ENCODE data around the gene F2. TPM values are rescaled to one million over a fixed set of nuclear protein-coding genes. Genes with fewer than 3 reads are reported as not detected.

F2 gene

DNA sequence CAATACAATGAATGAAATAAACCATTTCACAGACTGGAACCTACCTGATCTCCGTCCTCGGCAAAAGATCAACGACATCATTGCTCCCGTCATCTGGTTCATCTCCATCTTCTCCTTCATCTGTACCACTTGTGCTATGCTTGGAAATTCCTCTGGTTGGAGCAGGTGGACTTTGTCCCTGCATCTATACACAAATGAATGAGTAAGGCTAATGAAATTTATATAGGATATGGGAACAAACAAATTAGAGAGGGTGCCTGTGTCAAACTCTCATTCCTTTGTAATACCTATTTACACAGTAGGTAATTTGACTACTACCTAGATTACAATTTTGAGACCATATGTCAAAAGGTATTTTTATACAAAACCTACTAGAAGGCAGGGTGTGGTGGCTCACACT is 59.4 kb downstream of the F2 start:
- H2BK120ac ChIP-seq (ENCODE audit: low read depth, low read length): no peak overlapping the region
- H3K27me3 ChIP-seq (ENCODE audit: insufficient read depth, low read length, poor library complexity): no peaks in the 10 kb centered on the region
- H4K5ac ChIP-seq (ENCODE audit: low read length): no peak overlapping the region
- peaks cover 7% of the 10 kb centered on the region for H3K36me3 ChIP-seq (ENCODE audit: control insufficient read depth, insufficient read depth, low read length)
- no peak overlapping the region for H2AK5ac ChIP-seq (ENCODE audit: low read length)
- no peaks in the 10 kb centered on the region for H3K79me1 ChIP-seq (ENCODE audit: low read length)
- no peak overlapping the region for H2BK15ac ChIP-seq (replicated peaks; ENCODE audit: low read depth)
- no peak overlapping the region for H3K23ac ChIP-seq (ENCODE audit: low read length)
- no CpG with 5 or more reads among the region's 4 CpGs for WGBS (ENCODE audit: extremely low coverage, insufficient coverage, low lambda C conversion rate)
- no peak overlapping the region for H4K8ac ChIP-seq (ENCODE audit: low read depth, low read length)
- H3K18ac ChIP-seq (ENCODE audit: low read length): no peak overlapping the region
- H3K4me2 ChIP-seq (ENCODE audit: low read length): no peak overlapping the region
- no peak overlapping the region for H3K4ac ChIP-seq (ENCODE audit: low read depth, low read length)
- no peak overlapping the region for H3K9ac ChIP-seq (ENCODE audit: low read length)
- DNase-seq: no peak
- H3K27ac ChIP-seq (ENCODE audit: low read depth, low read length): no peak overlapping the region
- H3K4me1 ChIP-seq (ENCODE audit: control insufficient read depth, low read depth, low read length): no peaks in the 10 kb centered on the region
- H2BK5ac ChIP-seq (ENCODE audit: low read length): no peak overlapping the region
- H3K4me3 ChIP-seq (ENCODE audit: low read length): no peak overlapping the region
- H3K56ac ChIP-seq (ENCODE audit: low read length): no peak overlapping the region
- no peaks in the 10 kb centered on the region for H3K79me2 ChIP-seq (ENCODE audit: control insufficient read depth, insufficient read depth, low read length)

Small RNA genes lying within 50 kb of the gene (small RNA-seq; reads per million reads assigned to genes)
- gene MIR5582 (ENCODE audit: insufficient read depth): 2.0 reads per million, percentile 16 among the genes with 10 or more reads in this experiment
- not detected for gene RF00573 (ENCODE audit: insufficient read depth)
- gene SNORD67 (ENCODE audit: insufficient read depth): 46.9 reads per million, percentile 94 among the genes with 10 or more reads in this experiment
